Fibroblast of the aortic adventitia (primary cell): ENCODE data around the gene GRIK1. TPM values are rescaled to one million over a fixed set of nuclear protein-coding genes. Genes with fewer than 3 reads are reported as not detected.
A peak's percentile ranks its signal among the peaks of the same experiment; 100 is the strongest.

Experiments
- DNase-seq: peaks from one replicate; pipeline ENCODE4 v3.0.0-alpha.2; 2010; ENCODE audit warnings: low read depth
- H3K4me3 ChIP-seq: 2 replicates; pipeline ENCODE4 v1.5.1; 2011; ENCODE audit warnings: low read depth, mild to moderate bottlenecking, control low read depth, low read length, moderate library complexity
- CTCF ChIP-seq: IDR thresholded peaks from 2 replicates; pipeline ENCODE4 v1.5.1; 2011; ENCODE audit warnings: mild to moderate bottlenecking, low read length, control low read depth, inconsistent platforms; ENCODE audit not compliant: insufficient read depth
- total RNA-seq: library from RNA; depleted of rRNA; stranded (reverse); fragments of >200 nt; gene quantifications from 2 replicates; pipeline ENCODE4 v1.2.3, GENCODE V29; 2012; ENCODE audit warnings: low replicate concordance

The GRIK1 gene
- total RNA-seq, 1 donor, result 0.81 TPM

GRCh38 chr21:29650523-29651022 lies 289.2 kb downstream of the GRIK1 start:
- TF ChIP-seq CTCF, result no peak
- H3K4me3 ChIP-seq, result no peak overlapping the region
- no peak for DNase-seq

GRCh38 chr21:29649406-29649814 lies 290.4 kb downstream of the GRIK1 start:
- no peak for DNase-seq
- no peak overlapping the region for H3K4me3 ChIP-seq
- TF ChIP-seq CTCF, result no peak

GRCh38 chr21:29648710-29649240 lies 291.0 kb downstream of the GRIK1 start:
- no peak overlapping the region for H3K4me3 ChIP-seq
- DNase-seq, result no peak
- TF ChIP-seq CTCF, result no peak

- TF ChIP-seq CTCF, result no peak
- peak; percentile 20 for DNase-seq
- no peak overlapping the region for H3K4me3 ChIP-seq
Observed at GRCh38 chr21:29647353-29647781, 292.4 kb downstream of the GRIK1 start.

- H3K4me3 ChIP-seq, result no peak overlapping the region
- TF ChIP-seq CTCF, result no peak
- DNase-seq, result peak; percentile 9
Observed at GRCh38 chr21:29645666-29646553, 293.9 kb downstream of the GRIK1 start.

GRCh38 chr21:29643289-29643688 lies 296.5 kb downstream of the GRIK1 start:
- H3K4me3 ChIP-seq, result no peak overlapping the region
- no peak for DNase-seq
- no peak for TF ChIP-seq CTCF
